ENCODE measurements around the gene THSD7B. TPM values are rescaled to one million over a fixed set of nuclear protein-coding genes. Genes with fewer than 3 reads are reported as not detected.

THSD7B gene
- total RNA-seq, 4 donors from 2014 or later = 0.12 to 1.1 (median 0.39) TPM

DNA sequence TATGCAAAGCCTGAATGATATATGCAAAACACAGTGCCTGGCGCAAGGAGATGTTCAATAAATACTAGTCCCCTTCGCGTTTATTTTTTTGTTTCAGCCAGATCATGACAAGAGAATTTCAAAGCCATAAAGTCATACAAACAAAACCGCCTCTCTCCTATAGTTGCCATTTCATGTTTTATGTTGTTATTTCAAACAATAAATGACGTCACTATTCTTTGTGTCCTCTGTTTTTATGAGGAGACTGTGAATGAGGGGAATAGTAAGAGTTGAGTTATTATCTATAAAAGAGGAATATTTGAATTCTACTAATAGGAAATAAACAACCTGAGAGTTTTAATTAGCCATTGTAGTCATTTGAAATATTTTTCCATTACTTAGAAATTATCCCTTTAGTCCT lies 464.5 kb downstream of the THSD7B start:
- H3K27ac ChIP-seq = no peak overlapping the region
- ATAC-seq = no peak
- WGBS, 2 donors (ENCODE audit: low coverage in 1 of 2) = 80 to 84% methylated on average over 4 to 5 of the region's 5 CpGs

DNA sequence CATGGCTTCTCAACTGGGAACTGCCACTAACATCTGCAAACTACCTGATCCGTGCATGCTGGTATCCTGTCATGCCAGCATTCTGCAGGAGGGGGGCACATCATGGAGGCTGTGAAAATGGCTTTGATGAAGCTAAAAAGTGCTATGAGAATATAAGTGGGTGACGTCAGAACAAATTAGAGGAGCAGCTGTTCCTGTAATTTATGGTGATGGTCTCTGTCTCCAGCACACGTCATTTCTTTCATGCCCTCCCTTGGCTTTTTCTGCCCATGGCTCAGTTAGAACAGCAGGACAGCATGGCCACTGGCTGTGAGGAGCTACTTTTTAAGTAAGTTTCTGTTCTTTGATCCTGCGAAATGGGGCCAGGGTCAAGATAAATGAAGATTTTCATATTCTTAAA lies 466.3 kb downstream of the THSD7B start:
- Histone ChIP-seq H3K36me3 (no peaks in the 10 kb centered on the region), H3K4me3 (no peak overlapping the region), H3K9me3 (no peaks in the 10 kb centered on the region), H3K27me3 (no peaks in the 10 kb centered on the region), H3K27ac (no peak overlapping the region), H3K4me1 (no peaks in the 10 kb centered on the region)
- WGBS, 2 donors (ENCODE audit: low coverage in 1 of 2) = 49 to 80% methylated on average over 3 to 4 of the region's 4 CpGs
- no peak for ATAC-seq
- TF ChIP-seq EP300 (IDR thresholded peaks at IDR 0.05) (no peak), POLR2A (IDR thresholded peaks at IDR 0.05) (no peak), POLR2AphosphoS5 (IDR thresholded peaks at IDR 0.05) (no peak)
- TF ChIP-seq, protein P1, sequence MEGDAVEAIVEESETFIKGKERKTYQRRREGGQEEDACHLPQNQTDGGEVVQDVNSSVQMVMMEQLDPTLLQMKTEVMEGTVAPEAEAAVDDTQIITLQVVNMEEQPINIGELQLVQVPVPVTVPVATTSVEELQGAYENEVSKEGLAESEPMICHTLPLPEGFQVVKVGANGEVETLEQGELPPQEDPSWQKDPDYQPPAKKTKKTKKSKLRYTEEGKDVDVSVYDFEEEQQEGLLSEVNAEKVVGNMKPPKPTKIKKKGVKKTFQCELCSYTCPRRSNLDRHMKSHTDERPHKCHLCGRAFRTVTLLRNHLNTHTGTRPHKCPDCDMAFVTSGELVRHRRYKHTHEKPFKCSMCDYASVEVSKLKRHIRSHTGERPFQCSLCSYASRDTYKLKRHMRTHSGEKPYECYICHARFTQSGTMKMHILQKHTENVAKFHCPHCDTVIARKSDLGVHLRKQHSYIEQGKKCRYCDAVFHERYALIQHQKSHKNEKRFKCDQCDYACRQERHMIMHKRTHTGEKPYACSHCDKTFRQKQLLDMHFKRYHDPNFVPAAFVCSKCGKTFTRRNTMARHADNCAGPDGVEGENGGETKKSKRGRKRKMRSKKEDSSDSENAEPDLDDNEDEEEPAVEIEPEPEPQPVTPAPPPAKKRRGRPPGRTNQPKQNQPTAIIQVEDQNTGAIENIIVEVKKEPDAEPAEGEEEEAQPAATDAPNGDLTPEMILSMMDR (IDR thresholded peaks at IDR 0.05) = no peak

More for the DNA sequence above, 464.5 kb downstream of the THSD7B start:
- H3K9me3 ChIP-seq = no peaks in the 10 kb centered on the region
- no peak overlapping the region for H3K4me3 ChIP-seq
- H3K27me3 ChIP-seq = no peaks in the 10 kb centered on the region
- no peak for TF ChIP-seq EP300 (IDR thresholded peaks at IDR 0.05)
- TF ChIP-seq, protein P1 (IDR thresholded peaks at IDR 0.05) = no peak
- no peak for TF ChIP-seq POLR2A (IDR thresholded peaks at IDR 0.05)
- no peak for TF ChIP-seq POLR2AphosphoS5 (IDR thresholded peaks at IDR 0.05)
- no peaks in the 10 kb centered on the region for H3K36me3 ChIP-seq
- no peaks in the 10 kb centered on the region for H3K4me1 ChIP-seq

DNA sequence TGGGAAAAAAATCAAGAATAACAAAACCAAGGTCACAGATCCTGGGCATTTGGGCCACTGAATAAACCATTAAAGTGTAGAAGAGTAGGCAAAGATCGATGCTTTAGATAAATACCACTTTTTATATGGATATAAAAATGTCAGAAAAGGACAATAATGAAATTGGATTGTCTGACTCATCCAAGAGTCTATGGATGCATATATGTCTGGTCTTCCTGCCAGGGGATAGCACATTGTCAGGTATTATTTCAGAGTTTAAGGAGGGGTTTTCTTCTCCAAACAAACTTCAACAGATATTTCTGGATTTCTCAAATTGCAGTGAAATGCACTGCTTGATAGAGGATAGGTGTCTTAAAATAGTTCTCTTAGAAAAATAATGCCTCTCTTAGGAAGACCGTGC lies 466.7 kb downstream of the THSD7B start:
- Histone ChIP-seq H3K36me3 (no peaks in the 10 kb centered on the region), H3K27ac (no peak overlapping the region), H3K27me3 (no peaks in the 10 kb centered on the region), H3K9me3 (no peaks in the 10 kb centered on the region), H3K4me1 (no peaks in the 10 kb centered on the region), H3K4me3 (no peak overlapping the region)
- WGBS, 2 donors (ENCODE audit: low coverage in 1 of 2) = 66 to 96% methylated on average over 2 of the region's 2 CpGs
- ATAC-seq = no peak
- TF ChIP-seq POLR2AphosphoS5 (IDR thresholded peaks at IDR 0.05) (no peak), EP300 (IDR thresholded peaks at IDR 0.05) (no peak)

DNA sequence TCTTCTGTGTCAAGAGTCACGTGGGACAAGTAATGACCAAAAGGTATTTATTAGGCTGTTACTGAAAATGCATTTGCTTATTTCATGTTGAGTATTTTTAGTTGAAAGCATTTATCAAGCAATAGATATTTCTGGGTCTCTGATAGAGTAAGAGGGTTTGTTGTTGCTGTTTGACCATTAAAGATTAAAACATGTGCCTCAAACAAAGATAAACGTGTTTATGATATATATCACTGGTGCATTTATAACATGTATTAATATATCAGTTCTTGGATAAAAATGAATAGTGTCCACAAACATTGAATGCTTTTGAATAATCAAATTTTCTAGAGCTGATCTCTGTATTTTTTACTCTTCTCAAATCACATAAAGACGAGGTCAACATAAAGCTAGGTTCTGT lies 467.7 kb downstream of the THSD7B start:
- Histone ChIP-seq H3K27ac (no peak overlapping the region), H3K4me1 (no peaks in the 10 kb centered on the region), H3K27me3 (no peaks in the 10 kb centered on the region), H3K4me3 (no peak overlapping the region), H3K36me3 (no peaks in the 10 kb centered on the region), H3K9me3 (no peaks in the 10 kb centered on the region)
- no peak for ATAC-seq
- TF ChIP-seq EP300 (IDR thresholded peaks at IDR 0.05) = no peak
- TF ChIP-seq, protein P1 (IDR thresholded peaks at IDR 0.05) = no peak
- no peak for TF ChIP-seq POLR2AphosphoS5 (IDR thresholded peaks at IDR 0.05)
- 82 to 90% methylated on average over 3 of the region's 3 CpGs for WGBS, 2 donors (ENCODE audit: low coverage in 1 of 2)

DNA sequence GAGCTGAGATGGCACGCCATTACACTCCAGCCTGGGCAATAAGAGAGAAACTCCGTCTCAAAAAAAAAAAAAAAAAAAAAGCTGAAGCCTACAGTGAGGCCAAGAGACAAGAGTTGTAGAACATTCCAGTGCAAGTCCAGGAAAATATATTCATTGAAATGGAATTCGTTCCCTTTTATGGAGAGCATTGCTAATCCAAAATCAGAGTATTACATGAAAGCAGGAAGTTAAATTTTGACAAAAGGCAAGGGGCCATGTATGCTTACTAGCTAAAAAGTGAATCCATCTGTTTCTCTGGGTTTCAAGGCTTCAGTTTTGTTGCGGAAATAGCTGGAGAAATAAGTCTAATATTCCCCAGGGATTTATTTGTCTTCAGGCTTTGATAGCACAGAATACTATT lies 471.7 kb downstream of the THSD7B start:
- Histone ChIP-seq H3K27ac (no peak overlapping the region), H3K9me3 (no peaks in the 10 kb centered on the region), H3K27me3 (no peaks in the 10 kb centered on the region), H3K4me1 (no peaks in the 10 kb centered on the region), H3K4me3 (no peak overlapping the region), H3K36me3 (no peaks in the 10 kb centered on the region)
- TF ChIP-seq POLR2AphosphoS5 (IDR thresholded peaks at IDR 0.05) (no peak), EP300 (IDR thresholded peaks at IDR 0.05) (no peak), POLR2A (IDR thresholded peaks at IDR 0.05) (no peak)
- TF ChIP-seq, protein P1 (IDR thresholded peaks at IDR 0.05) = no peak
- 45 to 70% methylated on average over 2 to 4 of the region's 4 CpGs for WGBS, 2 donors (ENCODE audit: low coverage in 1 of 2)
- ATAC-seq = no peak
